C4-2B (cell line): ENCODE data around the gene C14orf119.

Experiments
- CTCF ChIP-seq: fragments of 450-650 bp; conservative IDR thresholded peaks from 2 replicates; pipeline ENCODE4 v1.5.1; 2017; ENCODE audit warnings: mild to moderate bottlenecking
- ZFX ChIP-seq: fragments of 450-650 bp; IDR thresholded peaks from 2 replicates; pipeline ENCODE4 v1.6.1; 2017

- TF ChIP-seq CTCF (no peak), ZFX (no peak)
Measured at GRCh38 chr14:23115918-23116317, 20.6 kb downstream of the C14orf119 start.
